NCI-H446 (cell line): ENCODE data around the gene SUPT20H.

Source experiments
- DNase-seq, 2 experiments: peaks; one replicate each; lab custom pipeline; 2025; lab: John Stamatoyannopoulos, UW

Gene SUPT20H

DNA sequence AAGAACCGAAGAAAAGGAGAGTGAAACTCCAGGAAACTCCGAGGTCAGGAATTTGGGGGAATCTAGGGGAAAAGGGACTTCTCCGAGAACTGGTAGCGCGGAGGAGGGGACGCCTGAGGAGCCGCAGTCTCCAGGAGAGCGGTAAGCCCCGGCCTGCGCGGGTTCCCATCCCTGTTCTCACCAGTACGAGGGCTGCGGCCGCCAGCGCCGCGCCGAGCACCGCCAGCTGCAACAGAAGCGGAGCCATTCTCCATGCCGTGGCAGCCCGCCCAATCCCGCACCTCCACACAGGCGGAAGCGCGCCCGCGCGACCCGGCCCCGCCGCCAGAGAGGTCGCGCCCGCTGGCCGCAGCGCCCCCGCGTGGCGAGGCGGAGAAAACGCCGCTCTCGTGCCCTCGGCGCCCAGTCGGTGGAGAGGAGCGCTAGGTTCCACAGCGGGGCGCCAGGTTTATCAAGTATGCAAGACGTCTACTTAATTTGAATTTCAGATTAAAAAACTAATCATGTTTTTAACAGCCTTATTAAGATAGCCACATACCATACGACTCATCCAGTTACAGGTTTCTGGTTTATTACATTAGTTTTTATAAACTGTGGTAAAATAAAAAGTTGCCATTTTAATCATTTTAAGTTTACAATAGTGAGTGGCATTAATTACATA, 60.3 kb downstream of the SUPT20H start, which contains the start of gene ALG5:
Gene ALG5 (minus strand): TSS at position 287 of the 661 bp plus-strand sequence. CDS start 40 bp downstream, at position 247.
- DNase-seq = peak; percentile 82 to 91

DNA sequence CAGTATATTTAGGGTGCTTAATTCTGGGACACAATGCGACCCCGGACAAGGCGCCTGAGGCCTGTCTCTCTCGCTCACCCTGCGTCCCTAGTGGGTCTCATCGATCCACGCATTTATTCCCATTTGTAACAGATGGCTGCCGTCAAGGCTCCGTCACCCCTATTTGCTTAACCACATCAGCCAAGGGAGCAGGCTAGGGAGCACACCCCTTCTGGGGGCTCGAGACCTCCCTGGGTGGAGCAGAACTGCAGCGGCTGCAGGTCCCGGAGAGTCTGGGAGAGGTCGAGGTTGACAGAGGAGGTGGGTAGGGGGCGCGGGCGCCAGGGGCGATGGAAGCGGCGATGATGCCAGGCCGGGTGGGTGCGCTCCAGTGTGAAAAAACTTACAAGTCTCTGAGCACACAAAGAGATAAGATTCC, 60.9 kb downstream of the SUPT20H start:
- DNase-seq = no peak

DNA sequence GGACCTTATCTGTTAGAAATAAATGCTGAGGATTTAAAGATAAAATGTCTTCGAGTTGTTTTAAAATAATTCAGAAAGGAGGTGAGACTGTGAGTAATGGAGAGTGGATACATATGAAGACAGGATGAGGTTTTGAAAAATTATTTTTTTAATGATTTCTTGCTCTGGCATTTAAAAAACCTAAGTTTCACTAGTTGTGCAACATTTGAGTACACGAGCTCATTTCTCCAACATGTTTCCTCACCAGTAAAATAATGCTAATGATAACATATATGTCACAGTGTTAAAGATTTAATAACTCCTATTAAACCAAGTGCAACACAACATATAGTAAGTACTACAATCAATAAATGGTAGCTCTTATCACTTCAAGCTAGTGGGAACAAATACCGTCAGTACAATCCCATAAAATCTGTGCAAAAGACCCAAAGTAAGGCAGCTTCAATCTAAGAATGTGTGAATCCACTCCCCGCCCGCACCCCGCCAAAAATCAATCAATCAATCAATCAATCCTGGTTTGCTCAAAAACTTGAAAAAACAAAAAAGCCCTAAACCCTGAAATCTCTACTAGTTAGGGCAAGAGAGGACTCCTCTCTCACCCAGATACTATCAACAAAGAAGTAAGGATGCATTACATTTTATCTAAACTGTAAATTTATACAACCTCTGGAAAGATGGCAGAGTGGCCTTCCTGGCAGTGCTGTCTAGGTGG, 61.6 kb downstream of the SUPT20H start:
- DNase-seq = no peak

DNA sequence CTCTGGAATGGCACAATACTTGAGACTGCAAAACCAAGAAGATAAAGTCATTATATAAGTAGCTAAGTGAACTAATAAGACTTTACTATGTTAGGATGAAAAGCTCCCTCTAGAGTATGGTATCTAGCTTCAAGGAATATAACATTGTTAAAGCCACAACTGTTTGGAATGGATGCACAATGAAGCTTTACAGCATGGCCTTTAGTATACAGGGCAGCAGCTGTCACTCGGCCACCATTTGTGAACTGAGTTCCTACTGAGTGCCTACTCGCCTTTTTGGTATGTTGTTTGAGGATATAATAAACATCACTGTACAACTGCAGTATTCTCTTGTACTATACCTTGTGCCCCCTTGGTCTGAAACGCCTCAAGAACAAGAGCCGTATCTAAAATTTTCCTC, 67.1 kb downstream of the SUPT20H start:
- DNase-seq = no peak

DNA sequence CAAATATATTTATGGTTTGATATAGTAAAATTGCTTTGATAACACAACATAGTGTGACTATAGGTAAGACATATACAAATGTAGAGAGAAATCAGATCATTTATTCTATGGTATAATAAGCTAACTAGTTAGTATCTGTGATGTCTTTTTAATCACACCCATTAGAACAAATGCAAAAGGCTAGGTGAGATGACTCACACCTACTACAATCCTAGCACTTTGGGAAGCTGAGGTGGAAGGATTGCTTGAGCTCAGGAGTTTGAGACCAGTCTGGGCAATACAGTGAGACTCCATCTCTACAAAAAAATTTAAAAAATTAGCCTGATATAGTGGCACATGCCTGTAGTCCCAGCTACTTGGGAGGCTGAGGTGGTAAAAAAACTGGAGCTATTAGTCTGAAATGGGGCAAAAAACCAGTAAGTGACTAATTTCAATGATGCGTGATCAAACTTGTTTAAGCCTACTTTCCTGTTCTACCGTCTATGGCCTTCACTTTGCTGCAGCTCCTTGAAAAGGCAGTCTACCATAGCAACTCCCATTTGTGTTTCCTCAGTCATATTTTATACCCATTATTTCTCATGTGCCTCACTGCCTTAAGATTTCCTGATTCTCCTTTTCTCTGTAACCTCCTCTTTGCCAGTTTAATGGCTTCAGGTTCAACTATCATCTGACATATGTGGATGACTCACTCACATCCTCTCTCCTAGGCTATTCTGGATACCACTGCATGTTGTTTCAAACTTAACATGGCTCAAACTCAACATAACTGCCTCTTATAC, 72.8 kb downstream of the SUPT20H start:
- DNase-seq = no peak

DNA sequence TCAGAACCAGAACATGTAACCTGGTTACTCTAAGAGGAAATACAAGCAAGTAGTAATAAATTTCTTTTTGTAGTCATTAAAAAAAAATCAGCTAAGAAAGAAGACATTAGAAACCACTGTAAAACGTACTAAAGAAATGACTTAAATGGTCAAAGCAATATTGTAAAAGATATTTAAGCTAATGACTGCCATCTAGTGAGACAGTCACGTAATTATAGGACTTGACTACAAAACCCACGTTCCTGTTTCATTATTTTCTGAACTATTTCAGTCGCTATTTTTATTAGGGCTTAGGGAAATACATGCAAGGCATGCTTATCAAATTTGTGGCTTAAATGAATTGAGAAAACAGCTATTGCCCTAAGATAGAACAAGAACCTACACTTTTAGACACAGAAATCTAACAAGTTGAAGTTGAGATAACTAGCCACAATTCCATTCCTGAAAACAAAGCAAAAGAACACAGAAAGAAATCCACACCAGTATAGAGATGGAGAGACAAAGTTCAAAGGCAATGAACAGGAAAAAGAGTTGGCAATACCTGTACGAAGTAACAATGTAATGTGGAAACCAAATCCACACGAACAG, 78.2 kb downstream of the SUPT20H start:
- DNase-seq = peak in 1 of 2 experiments; percentile 39

DNA sequence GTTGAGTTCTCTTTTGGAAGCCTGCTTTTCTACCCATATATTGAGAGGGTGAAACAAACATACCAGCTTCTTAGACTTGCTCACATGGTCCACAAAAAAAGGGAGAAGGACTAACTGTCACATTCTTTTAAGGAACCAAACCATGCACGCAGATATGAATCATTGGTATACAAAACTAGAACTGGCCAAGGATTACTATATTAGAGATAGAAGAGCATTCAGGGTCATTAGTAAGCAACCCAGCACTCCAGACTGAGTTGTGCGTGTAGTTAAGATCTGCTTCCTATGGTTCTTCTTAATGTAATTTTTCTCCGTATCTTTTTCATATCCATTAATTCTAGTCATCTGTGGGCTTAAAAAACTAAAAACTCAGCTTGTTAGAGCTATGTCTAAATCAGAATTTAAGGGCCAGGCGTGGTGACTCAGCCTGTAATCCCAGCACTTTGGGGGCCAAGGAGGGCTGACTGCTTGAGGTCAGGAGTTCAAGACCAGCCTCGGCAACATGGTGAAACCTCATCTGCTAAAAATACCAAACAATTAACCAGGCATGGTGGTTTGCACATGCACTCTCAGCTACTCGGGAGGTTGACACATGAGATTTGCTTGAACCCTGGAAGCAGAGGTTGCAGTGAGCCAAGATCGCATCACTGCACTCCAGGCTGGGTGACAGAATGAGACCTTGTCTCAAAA, 80.0 kb downstream of the SUPT20H start:
- no peak for DNase-seq

DNA sequence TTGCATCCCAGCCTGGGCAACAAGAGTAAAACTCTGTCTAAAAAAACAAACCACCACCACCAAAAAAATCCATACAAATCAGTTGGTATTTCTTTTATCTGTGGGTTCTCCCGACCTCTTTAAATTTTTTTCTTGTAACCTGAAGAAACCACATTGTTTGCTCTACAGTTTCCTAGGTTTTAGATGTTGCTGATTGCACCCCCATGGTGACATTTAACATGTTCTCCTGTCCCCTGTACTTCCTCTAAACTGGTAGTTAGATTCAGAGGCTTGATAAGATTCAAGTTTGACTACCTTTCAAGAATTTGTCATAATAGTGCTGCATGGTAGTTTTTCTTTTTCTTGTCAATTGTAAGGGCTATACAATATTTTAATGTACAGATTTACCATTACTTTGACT, 84.3 kb downstream of the SUPT20H start:
- no peak for DNase-seq

DNA sequence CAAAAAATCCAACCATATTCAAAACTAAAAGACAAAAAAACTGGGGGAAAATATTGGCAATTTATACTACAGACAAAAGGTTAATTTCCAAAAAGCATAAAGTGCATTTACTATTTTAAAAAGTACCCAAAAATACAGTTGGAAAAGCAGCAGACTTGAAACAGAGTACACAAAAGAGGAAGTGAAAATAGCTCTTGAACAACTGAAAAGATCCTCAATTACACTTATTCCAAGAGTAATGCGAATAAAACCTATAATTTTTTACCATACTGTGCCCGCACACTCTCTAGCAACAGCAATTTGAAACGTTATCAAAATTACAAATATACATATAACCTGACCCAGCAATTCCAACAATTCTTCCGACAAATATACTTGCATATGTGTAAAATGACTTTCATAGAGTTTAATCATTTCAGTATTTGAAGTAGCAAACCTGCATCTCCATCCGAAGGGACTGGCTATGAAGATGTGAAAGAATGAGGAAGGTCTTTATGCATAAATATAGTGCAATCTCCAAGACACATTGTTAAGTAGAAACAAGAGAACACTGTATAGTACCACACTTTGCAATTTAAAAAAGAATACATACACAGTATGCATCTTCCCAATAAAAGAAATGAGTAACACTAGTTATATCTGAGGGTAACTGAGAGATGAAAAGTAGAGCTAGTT, 85.7 kb downstream of the SUPT20H start:
- DNase-seq = no peak

DNA sequence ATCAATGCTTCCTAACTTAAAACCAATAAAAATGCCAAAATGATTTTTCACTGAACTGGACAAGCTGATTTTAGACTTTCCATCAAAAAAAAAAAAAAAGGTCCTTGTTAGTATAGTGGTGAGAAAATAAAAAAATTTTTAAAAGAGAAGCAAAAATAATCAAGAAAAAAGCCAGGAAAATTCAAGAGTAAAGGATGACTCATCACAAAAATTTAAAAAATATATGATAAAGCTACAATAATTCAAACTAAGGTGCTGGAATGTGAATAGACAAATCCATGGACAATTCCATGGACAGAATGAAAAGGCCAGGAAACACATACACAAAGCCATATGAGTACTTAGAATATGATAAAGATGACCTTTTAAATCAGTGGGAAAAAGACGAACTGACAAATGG, 86.5 kb downstream of the SUPT20H start:
- DNase-seq = no peak

DNA sequence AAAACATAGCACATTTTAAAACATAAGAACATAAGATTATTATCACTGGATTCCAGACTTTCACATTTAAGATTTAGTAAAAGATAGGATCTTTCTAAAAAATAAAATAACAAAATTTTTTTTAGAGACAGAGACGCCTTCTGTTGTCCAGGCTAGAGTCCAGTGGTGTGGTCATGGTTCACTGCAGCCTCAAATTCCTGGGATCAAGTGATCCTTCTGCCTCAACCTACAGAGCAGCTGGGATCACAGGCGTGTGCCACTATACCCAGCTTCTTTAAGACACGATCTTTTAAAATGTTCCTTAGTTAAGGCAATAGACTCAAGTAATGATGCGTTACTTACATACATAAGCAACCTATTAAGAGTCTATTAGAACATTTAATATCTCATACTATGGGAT, 93.1 kb downstream of the SUPT20H start:
- no peak for DNase-seq

DNA sequence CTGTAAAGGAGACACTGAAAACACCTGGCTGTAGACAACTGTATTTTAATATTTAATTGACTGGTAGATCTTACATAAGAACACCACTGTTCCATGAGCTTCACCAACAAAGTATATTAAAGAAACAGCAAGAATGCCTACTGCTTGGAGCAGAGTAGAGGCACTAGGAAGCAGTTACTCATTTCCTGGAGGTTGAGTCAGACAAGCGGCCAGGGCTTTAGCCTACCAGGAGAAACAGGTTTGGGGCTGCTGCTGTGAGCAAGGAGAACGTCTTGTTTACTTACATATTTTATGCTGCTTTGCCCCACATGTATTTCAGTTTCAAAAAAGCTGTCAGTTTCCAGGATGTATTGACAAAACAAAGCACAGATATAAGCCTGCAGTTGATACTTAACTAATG, 93.7 kb downstream of the SUPT20H start:
- DNase-seq = no peak

DNA sequence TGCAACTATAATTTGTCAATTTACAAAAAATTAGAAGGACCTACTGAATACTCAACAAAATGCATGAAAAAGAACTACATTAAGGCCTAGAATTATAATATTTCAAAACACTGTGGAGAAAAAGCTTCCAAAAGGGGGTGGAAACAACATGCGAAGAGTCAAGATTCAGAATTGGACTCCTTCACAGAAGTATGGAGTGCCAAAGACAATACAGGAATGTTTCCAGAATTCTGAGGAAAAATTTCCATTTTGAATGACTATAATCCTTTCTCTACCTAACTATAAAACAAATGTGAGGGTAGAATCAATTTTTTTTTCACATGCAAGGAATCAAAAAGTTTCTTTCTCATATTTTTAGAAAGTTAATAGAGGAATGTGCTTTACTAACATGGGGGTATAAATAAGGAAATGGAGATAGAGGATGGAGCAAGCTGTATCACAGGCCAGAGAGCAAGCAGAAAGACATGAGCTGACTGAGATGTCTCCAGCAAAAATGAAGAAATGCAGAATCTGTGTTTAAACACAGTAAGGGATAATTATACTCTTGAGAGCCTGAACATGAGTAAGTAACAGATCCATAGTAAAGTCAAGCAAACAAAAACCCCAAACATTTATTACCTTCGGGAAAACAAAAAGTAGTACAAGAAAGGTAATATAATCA, 99.9 kb downstream of the SUPT20H start:
- no peak for DNase-seq
